Mesenchymal stem cell (in vitro differentiated cells and primary cell): ENCODE results near the gene KPNA6.
A peak's percentile ranks its signal among the peaks of the same experiment; 100 is the strongest.

Experiments used
- DNase-seq: peaks from one replicate; pipeline ENCODE4 v3.0.0-alpha.2; 2013
- H2AFZ ChIP-seq: one replicate; pipeline ENCODE4 v1.6.1; 2013; ENCODE audit warnings: low read depth, mild to moderate bottlenecking, control low read depth, inconsistent platforms, low read length, moderate library complexity
- H2AK5ac ChIP-seq: 2 replicates; pipeline ENCODE4 v1.6.1; 2013; ENCODE audit warnings: low read length, moderate library complexity, mild to moderate bottlenecking, inconsistent platforms; ENCODE audit not compliant: severe bottlenecking
- H2BK120ac ChIP-seq: one replicate; pipeline ENCODE4 v1.6.1; 2013; ENCODE audit warnings: low read depth, mild to moderate bottlenecking, inconsistent platforms, low read length, moderate library complexity
- H2BK12ac ChIP-seq, 2 experiments: one replicate each; pipeline ENCODE4 v1.6.1; 2013; ENCODE audit warnings: inconsistent platforms in 2 of 2, low read length in 2 of 2, mild to moderate bottlenecking in 2 of 2, moderate library complexity in 2 of 2, control low read depth in 1 of 2
- H2BK15ac ChIP-seq: one replicate; pipeline ENCODE4 v1.6.1; 2013; ENCODE audit warnings: mild to moderate bottlenecking, low read depth, inconsistent platforms; ENCODE audit not compliant: poor library complexity, severe bottlenecking
- H2BK5ac ChIP-seq: 2 replicates; pipeline ENCODE4 v1.6.1; 2013; ENCODE audit warnings: low read depth, mild to moderate bottlenecking, low read length, control low read depth, inconsistent platforms; ENCODE audit not compliant: poor library complexity, severe bottlenecking
- H3K14ac ChIP-seq, 2 experiments: one replicate each; pipeline ENCODE4 v1.6.1; 2013; ENCODE audit warnings: inconsistent platforms in 2 of 2, low read length in 2 of 2, control low read depth in 1 of 2, mild to moderate bottlenecking in 1 of 2, moderate library complexity in 1 of 2
- H3K18ac ChIP-seq, 2 experiments: one replicate each; pipeline ENCODE4 v1.6.1; 2013; ENCODE audit warnings: inconsistent platforms in 2 of 2, low read length in 2 of 2, control low read depth in 1 of 2, low read depth in 1 of 2, mild to moderate bottlenecking in 1 of 2
- H3K23ac ChIP-seq, 2 experiments: one replicate each; pipeline ENCODE4 v1.6.1; 2013; ENCODE audit warnings: inconsistent platforms in 2 of 2, low read length in 2 of 2, mild to moderate bottlenecking in 2 of 2, moderate library complexity in 2 of 2, control low read depth in 1 of 2
- H3K27ac ChIP-seq: 2 replicates; pipeline ENCODE4 v1.5.1; 2013; ENCODE audit warnings: mild to moderate bottlenecking, moderate library complexity, low read length, control low read depth, inconsistent platforms; ENCODE audit not compliant: poor library complexity, severe bottlenecking
- H3K27me3 ChIP-seq, 2 experiments: 2 replicates each; pipeline versions ENCODE4 v1.6.1 to v1.7.0; 2013; ENCODE audit warnings: low read length in 2 of 2, mild to moderate bottlenecking in 2 of 2, moderate library complexity in 2 of 2, control low read depth in 1 of 2, inconsistent platforms in 1 of 2; ENCODE audit not compliant: control insufficient read depth in 1 of 2, insufficient read depth in 1 of 2
- H3K36me3 ChIP-seq, 2 experiments: 2 replicates each; pipeline versions ENCODE4 v1.6.1 to v1.7.0; 2013; ENCODE audit warnings: low read length in 2 of 2, control low read depth in 1 of 2, inconsistent platforms in 1 of 2, low read depth in 1 of 2, mild to moderate bottlenecking in 1 of 2; ENCODE audit not compliant: insufficient read depth in 2 of 2, control insufficient read depth in 1 of 2
- H3K4ac ChIP-seq, 2 experiments: one replicate each; pipeline ENCODE4 v1.6.1; 2013; ENCODE audit warnings: inconsistent platforms in 2 of 2, low read length in 2 of 2, mild to moderate bottlenecking in 2 of 2, moderate library complexity in 2 of 2, control low read depth in 1 of 2, low read depth in 1 of 2
- H3K4me1 ChIP-seq: 2 replicates; pipeline ENCODE4 v1.6.1; 2013; ENCODE audit warnings: low read depth, low read length, control low read depth; ENCODE audit not compliant: control insufficient read depth, insufficient read depth
- H3K4me2 ChIP-seq: 2 replicates; pipeline ENCODE4 v1.6.1; 2013; ENCODE audit warnings: low read length, mild to moderate bottlenecking, inconsistent platforms; ENCODE audit not compliant: poor library complexity, severe bottlenecking
- H3K4me3 ChIP-seq, 2 experiments: 2 replicates each; pipeline versions ENCODE4 v1.5.1 to v1.7.0; 2013; ENCODE audit warnings: low read length in 2 of 2, mild to moderate bottlenecking in 2 of 2, control low read depth in 1 of 2, low read depth in 1 of 2; ENCODE audit not compliant: insufficient read depth in 1 of 2
- H3K79me1 ChIP-seq: replicated peaks from 2 replicates; pipeline ENCODE4 v1.6.1; 2013; ENCODE audit warnings: mild to moderate bottlenecking, control low read depth, low read length, inconsistent platforms; ENCODE audit not compliant: poor library complexity, severe bottlenecking
- H3K9ac ChIP-seq: 2 replicates; pipeline ENCODE4 v1.7.0; 2013; ENCODE audit warnings: mild to moderate bottlenecking, low read length, moderate library complexity
- H3K9me3 ChIP-seq: 2 replicates; pipeline ENCODE4 v1.7.0; 2013; ENCODE audit warnings: mild to moderate bottlenecking, low read length; ENCODE audit not compliant: control insufficient read depth
- H4K8ac ChIP-seq: one replicate; pipeline ENCODE4 v1.6.1; 2013; ENCODE audit warnings: inconsistent platforms, mild to moderate bottlenecking, low read length, moderate library complexity
- H4K91ac ChIP-seq: one replicate; pipeline ENCODE4 v1.6.1; 2013; ENCODE audit warnings: mild to moderate bottlenecking, low read length, inconsistent platforms
- WGBS: methylation state at CpG from one replicate; pipeline ENCODE4 v1.1.7; 2013; ENCODE audit warnings: mixed read lengths; 5-methylcytosine and 5-hydroxymethylcytosine counted together

Gene KPNA6

GRCh38 chr1:32197074-32197473, 89.2 kb downstream of the KPNA6 start:
- Histone ChIP-seq H2BK12ac (no peak overlapping the region), H3K79me1 (peaks cover 14% of the 10 kb centered on the region), H3K9ac (no peak overlapping the region), H4K8ac (no peak overlapping the region), H2AK5ac (no peak overlapping the region), H3K4me3 (no peak overlapping the region), H3K4ac (no peak overlapping the region), H3K4me1 (peaks cover 30% of the 10 kb centered on the region), H2BK120ac (no peak overlapping the region), H3K36me3 (peaks cover 59 to 66% of the 10 kb centered on the region in 2 experiments), H2AFZ (no peak overlapping the region), H3K27ac (no peak overlapping the region), H3K14ac (no peak overlapping the region), H3K9me3 (no peaks in the 10 kb centered on the region), H2BK15ac (no peak overlapping the region), H3K18ac (no peak overlapping the region), H2BK5ac (no peak overlapping the region), H3K4me2 (no peak overlapping the region), H3K27me3 (no peaks in the 10 kb centered on the region), H3K23ac (no peak overlapping the region), H4K91ac (no peak overlapping the region)
- no peak for DNase-seq
- WGBS: 100% methylated on average over 1 of the region's 1 CpG

DNA sequence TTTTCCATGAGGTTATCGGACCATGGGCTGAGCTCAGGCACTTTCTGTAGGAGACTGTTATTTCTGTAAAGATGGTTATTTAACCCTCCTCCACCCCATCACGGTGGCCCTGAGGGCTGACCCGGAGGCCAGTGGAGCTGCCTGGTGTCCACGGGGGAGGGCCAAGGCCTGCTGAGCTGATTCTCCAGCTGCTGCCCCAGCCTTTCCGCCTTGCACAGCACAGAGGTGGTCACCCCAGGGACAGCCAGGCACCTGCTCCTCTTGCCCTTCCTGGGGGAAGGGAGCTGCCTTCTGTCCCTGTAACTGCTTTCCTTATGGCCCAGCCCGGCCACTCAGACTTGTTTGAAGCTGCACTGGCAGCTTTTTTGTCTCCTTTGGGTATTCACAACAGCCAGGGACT, 90.0 kb downstream of the KPNA6 start:
- Histone ChIP-seq H3K4ac (no peak overlapping the region), H3K14ac (no peak overlapping the region), H3K9ac (no peak overlapping the region), H3K18ac (no peak overlapping the region), H2AFZ (no peak overlapping the region), H4K8ac (no peak overlapping the region), H3K4me2 (no peak overlapping the region), H2BK120ac (no peak overlapping the region), H2AK5ac (no peak overlapping the region), H3K27me3 (no peaks in the 10 kb centered on the region), H2BK15ac (no peak overlapping the region), H3K36me3 (peaks cover 52 to 58% of the 10 kb centered on the region in 2 experiments), H4K91ac (no peak overlapping the region), H3K23ac (no peak overlapping the region), H3K9me3 (no peaks in the 10 kb centered on the region), H3K79me1 (peaks cover 10% of the 10 kb centered on the region), H3K27ac (no peak overlapping the region), H2BK12ac (no peak overlapping the region), H3K4me1 (peaks cover 30% of the 10 kb centered on the region), H3K4me3 (no peak overlapping the region), H2BK5ac (no peak overlapping the region)
- 79% methylated on average over 5 of the region's 6 CpGs for WGBS
- DNase-seq: no peak

DNA sequence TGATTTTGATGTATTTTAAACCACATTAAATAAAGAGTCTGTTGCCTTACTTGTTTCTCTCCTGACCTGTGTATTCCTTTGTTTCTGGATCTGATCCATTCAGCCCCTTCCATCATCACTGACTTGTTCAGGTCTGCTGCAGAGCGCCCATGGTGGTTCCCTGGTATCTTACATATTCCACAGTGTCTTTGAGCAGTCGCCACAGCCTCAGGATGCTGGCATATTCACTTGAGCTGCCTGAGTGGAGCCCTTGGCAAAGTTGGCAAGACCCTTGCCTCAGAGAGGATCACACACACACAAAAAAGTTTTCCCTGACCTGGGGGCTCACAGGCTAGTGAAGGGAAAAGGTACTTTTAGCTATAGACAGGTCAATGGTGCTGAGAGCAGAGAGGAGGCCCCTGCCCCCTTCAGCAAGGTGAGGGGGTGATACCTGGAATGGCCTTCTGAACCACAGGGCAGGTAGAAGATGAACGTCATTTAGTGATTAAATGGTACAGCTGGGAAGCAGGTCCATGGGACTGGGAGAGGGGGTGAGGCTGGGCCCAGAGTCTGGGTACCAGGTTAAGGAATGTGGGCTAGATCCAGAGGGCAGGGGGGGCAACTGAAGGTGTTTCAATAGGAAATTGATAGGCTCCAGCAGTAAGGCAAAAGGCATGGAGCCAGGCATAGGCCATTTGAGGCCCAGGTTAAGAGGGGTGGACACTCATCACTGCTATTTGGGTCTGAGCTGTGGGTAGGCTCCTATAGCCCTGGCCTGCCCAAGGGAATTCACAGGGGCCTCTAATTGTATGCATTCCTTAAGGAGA, 90.6 kb downstream of the KPNA6 start:
- H3K79me1 ChIP-seq: peaks cover 6% of the 10 kb centered on the region

GRCh38 chr1:32199043-32199716, 91.3 kb downstream of the KPNA6 start:
- Histone ChIP-seq H2BK120ac (no peak overlapping the region), H3K27me3 (no peaks in the 10 kb centered on the region), H3K14ac (peak overlapping the region in 1 of 2 experiments; percentile 11), H4K8ac (peak overlapping the region; percentile 35), H3K4me2 (no peak overlapping the region), H3K4me3 (peak overlapping the region in 1 of 2 experiments; percentile 84), H2BK15ac (no peak overlapping the region), H3K18ac (peak overlapping the region; percentile 46 to 71), H3K36me3 (peaks cover 44 to 45% of the 10 kb centered on the region in 2 experiments), H3K79me1 (peaks cover 6% of the 10 kb centered on the region), H2BK5ac (no peak overlapping the region), H2BK12ac (no peak overlapping the region), H4K91ac (peak overlapping the region; percentile 19), H3K23ac (no peak overlapping the region), H2AFZ (no peak overlapping the region), H3K27ac (no peak overlapping the region), H2AK5ac (peak overlapping the region; percentile 33), H3K4me1 (peaks cover 30% of the 10 kb centered on the region), H3K9ac (peak overlapping the region; percentile 88), H3K9me3 (no peaks in the 10 kb centered on the region), H3K4ac (peak overlapping the region in 1 of 2 experiments; percentile 46)
- no peak for DNase-seq
- WGBS: 86% methylated on average over 4 of the region's 4 CpGs

More for the DNA sequence above, 90.6 kb downstream of the KPNA6 start:
- H3K27ac ChIP-seq: no peak overlapping the region
- H3K18ac ChIP-seq: no peak overlapping the region
- H3K14ac ChIP-seq: no peak overlapping the region
- no peak overlapping the region for H2AFZ ChIP-seq
- peaks cover 47 to 52% of the 10 kb centered on the region in 2 experiments for H3K36me3 ChIP-seq
- no peak overlapping the region for H3K9ac ChIP-seq
- no peak overlapping the region for H4K91ac ChIP-seq
- no peak for DNase-seq
- no peak overlapping the region for H2BK5ac ChIP-seq
- peaks cover 30% of the 10 kb centered on the region for H3K4me1 ChIP-seq
- no peaks in the 10 kb centered on the region for H3K27me3 ChIP-seq
- no peak overlapping the region for H3K23ac ChIP-seq
- no peak overlapping the region for H3K4me2 ChIP-seq
- no peak overlapping the region for H2BK120ac ChIP-seq
- H3K9me3 ChIP-seq: no peaks in the 10 kb centered on the region
- H3K4me3 ChIP-seq: no peak overlapping the region
- no peak overlapping the region for H3K4ac ChIP-seq
- WGBS: 97% methylated on average over 3 of the region's 3 CpGs
- no peak overlapping the region for H2AK5ac ChIP-seq
- H2BK15ac ChIP-seq: no peak overlapping the region
- no peak overlapping the region for H2BK12ac ChIP-seq
- no peak overlapping the region for H4K8ac ChIP-seq
